Pancreas (tissue), 10 donors: Measurements from ENCODE around the gene RFC3. TPM values are rescaled to one million over a fixed set of nuclear protein-coding genes. Genes with fewer than 3 reads are reported as not detected.

Experiments
- ATAC-seq, 4 donors: fragments of 200-7000 bp; cut with Tn5 transposase; one replicate each; pipeline versions ENCODE4 v1.8.0 to v1.9.1; 2020; ENCODE audit warnings: mild to moderate bottlenecking in 4 of 4, moderate library complexity in 4 of 4
- DNase-seq, 6 donors: peaks; one replicate each; pipeline ENCODE4 v3.0.0-alpha.2; 2020
- FAIRE-seq: peaks from 2 replicates; lab custom pipeline; 2012; peaks lifted over from hg19 to GRCh38; lab: Jason Lieb, UNC
- H3K27ac ChIP-seq, 4 donors: fragments of 200-600 bp; sonication (generic); 1 replicate in 3 of 4; 2 replicates in 1 of 4; pipeline versions ENCODE4 v1.5.0 to v1.8.0; 2020
- H3K27me3 ChIP-seq, 4 donors: fragments of 200-600 bp; one replicate each; pipeline ENCODE4 v1.8.0; 2021
- H3K36me3 ChIP-seq, 3 donors: fragments of 200-600 bp; sonication (generic) in 1 of 3; one replicate each; pipeline versions ENCODE4 v1.5.0 to v1.8.0; 2020 to 2021
- H3K4me1 ChIP-seq, 3 donors: fragments of 200-600 bp; one replicate each; pipeline ENCODE4 v1.8.0; 2021
- H3K4me3 ChIP-seq, 4 donors: fragments of 200-600 bp; sonication (generic) in 2 of 4; one replicate each; pipeline versions ENCODE4 v1.5.0 to v1.8.0; 2020 to 2021
- H3K9me3 ChIP-seq, 4 donors: fragments of 200-600 bp; one replicate each; pipeline ENCODE4 v1.8.0; 2021
- WGBS, 2 donors: extraction: QIAGEN DNeasy Blood & Tissue Kit; methylation state at CpG; one replicate each; pipeline ENCODE4 v1.1.7; 2013; 5-methylcytosine and 5-hydroxymethylcytosine counted together
- intact Hi-C, 3 donors: fragments of 100-400 bp; cut with DNase I; formaldehyde crosslinking; loops; one replicate each; pipeline versions ENCODE4 v1.11.1 to v1.14.2; 2022
- polyA plus RNA-seq, 2 donors: library from polyadenylated mRNA; stranded (reverse); fragments of 200-250 nt; gene quantifications; one replicate each; pipeline ENCODE4 v1.2.3, GENCODE V29; 2013
- total RNA-seq, 6 donors: library from RNA; stranded (reverse); fragmentation: NEBNext Ultra II Directional in 4 of 6; extraction: Animal tissue kit (Norgen Biotek cat#: 25700) in 4 of 6; gene quantifications; one replicate each; pipeline versions ENCODE4 v1.2.1 to v1.2.4, GENCODE V29; 2021 to 2023
- TF ChIP-seq, protein P1 (sequence below), 4 donors: fragments of 200-600 bp; sonication (generic) in 3 of 4; IDR thresholded peaks; one replicate each; pipeline versions ENCODE4 v1.5.0 to v1.8.0; 2021; ENCODE audit warnings: antibody characterized with exemption in 4 of 4
- donor health status: healthy with polysubstance abuse.
- donor health status: DM: no; HTN: no; CAD: no; lungs with moderate emphysema.
- donor health status: DM: no; HTN: no; CAD: no.
- donor health status: control.
- donor health status: control.
- donor health status: Bipolar disorder and iron deficiency.
- donor health status: DM: yes; HTN: yes; CAD: no.
- donor health status: DM: no; HTN: no; CAD: no.
- donor health status: DM: no; HTN: no; CAD: no.
- donor health status: DM: yes; HTN: yes; CAD: no.

The RFC3 gene
- total and polyA plus RNA-seq, 8 donors = 1.4 to 5.7 (median 2.9) TPM

DNA sequence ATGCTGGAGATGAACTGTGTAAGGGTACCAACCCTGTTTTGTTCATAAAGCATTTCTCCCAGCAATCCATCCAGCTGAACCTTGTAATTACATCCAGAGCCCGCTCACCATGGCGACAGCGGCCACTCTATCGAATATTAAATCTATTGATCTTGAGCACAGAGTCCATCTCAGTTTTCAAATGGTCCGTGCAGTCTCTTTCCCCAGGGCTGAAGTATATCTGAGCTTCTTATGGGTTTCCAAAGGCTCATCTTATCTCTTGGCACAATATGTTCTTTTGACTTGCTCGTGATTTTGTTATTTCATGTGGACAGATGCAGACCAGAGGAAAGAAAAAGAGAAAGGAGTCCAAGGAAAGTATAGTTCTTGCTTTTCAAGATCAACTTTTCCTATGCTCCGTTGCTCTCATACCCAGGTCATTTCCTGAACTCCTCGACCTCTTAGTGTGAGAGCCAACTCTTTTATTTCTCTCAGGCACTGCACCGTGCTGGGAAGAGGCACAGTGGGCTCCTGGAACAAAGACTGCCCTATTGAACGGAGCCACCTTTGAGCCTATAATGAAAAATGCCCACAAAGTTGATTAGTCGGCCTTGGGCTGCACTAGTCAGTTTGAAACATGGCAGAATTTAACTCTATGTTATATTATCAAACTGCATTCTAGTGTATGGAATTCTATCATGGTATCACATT, 66.7 kb downstream of the RFC3 start:
- TF ChIP-seq, protein P1, sequence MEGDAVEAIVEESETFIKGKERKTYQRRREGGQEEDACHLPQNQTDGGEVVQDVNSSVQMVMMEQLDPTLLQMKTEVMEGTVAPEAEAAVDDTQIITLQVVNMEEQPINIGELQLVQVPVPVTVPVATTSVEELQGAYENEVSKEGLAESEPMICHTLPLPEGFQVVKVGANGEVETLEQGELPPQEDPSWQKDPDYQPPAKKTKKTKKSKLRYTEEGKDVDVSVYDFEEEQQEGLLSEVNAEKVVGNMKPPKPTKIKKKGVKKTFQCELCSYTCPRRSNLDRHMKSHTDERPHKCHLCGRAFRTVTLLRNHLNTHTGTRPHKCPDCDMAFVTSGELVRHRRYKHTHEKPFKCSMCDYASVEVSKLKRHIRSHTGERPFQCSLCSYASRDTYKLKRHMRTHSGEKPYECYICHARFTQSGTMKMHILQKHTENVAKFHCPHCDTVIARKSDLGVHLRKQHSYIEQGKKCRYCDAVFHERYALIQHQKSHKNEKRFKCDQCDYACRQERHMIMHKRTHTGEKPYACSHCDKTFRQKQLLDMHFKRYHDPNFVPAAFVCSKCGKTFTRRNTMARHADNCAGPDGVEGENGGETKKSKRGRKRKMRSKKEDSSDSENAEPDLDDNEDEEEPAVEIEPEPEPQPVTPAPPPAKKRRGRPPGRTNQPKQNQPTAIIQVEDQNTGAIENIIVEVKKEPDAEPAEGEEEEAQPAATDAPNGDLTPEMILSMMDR (IDR thresholded peaks at IDR 0.05) = no peak
- DNase-seq = no peak
- Histone ChIP-seq H3K27me3 (no peaks in the 10 kb centered on the region), H3K4me1 (no peaks in the 10 kb centered on the region), H3K4me3 (no peak overlapping the region), H3K36me3 (no peaks in the 10 kb centered on the region), H3K9me3 (no peaks in the 10 kb centered on the region), H3K27ac (no peak overlapping the region)
- intact Hi-C loops = no loop called here
- no peak for ATAC-seq
- 53 to 57% methylated on average over 11 of the region's 11 CpGs for WGBS, 2 donors
- FAIRE-seq = no peak
